HEK293T (cell line): ENCODE data around the gene FNDC11.

Experiments
- BHLHE40 ChIP-seq: fragments of 450-650 bp; IDR thresholded peaks from 2 replicates; pipeline ENCODE4 v1.6.1; 2016; ENCODE audit warnings: mild to moderate bottlenecking, moderate library complexity, borderline replicate concordance
- HDGF ChIP-seq: fragments of 450-650 bp; IDR thresholded peaks from 2 replicates; pipeline ENCODE4 v1.6.1; 2017; ENCODE audit warnings: antibody characterized with exemption, borderline replicate concordance

GRCh38 chr20:63556873-63557478 is 3.0 kb downstream of the FNDC11 start:
- TF ChIP-seq HDGF (no peak), BHLHE40 (no peak)
